Prostate gland (tissue), 2 donors: ENCODE measurements around the gene TNFRSF11A.

Experiments used
- CTCF ChIP-seq, 4 experiments: fragments of 200-600 bp in 2 of 4; fragments of 450-650 bp in 2 of 4; sonication (generic) in 2 of 4; IDR thresholded peaks; 1 replicate in 3 of 4; 2 replicates in 1 of 4; pipeline ENCODE4 v1.5.1; 2016 to 2019; ENCODE audit warnings: antibody characterized with exemption in 4 of 4, mild to moderate bottlenecking in 2 of 4, moderate library complexity in 2 of 4
- POLR2A ChIP-seq: fragments of 450-650 bp; IDR thresholded peaks from one replicate; pipeline ENCODE4 v1.6.1; 2016; ENCODE audit warnings: antibody characterized with exemption, mild to moderate bottlenecking
- POLR2AphosphoS5 ChIP-seq: sonication (generic); formaldehyde crosslinking; IDR thresholded peaks from one replicate; pipeline ENCODE4 v1.6.1; 2017; ENCODE audit warnings: antibody characterized with exemption

GRCh38 chr18:62277045-62277444, 48.1 kb upstream of the TNFRSF11A start:
- TF ChIP-seq POLR2A (no peak), CTCF (IDR thresholded peaks at IDR 0.05) (no peak), POLR2AphosphoS5 (no peak)
